GM23338 (cell line): ENCODE measurements around the gene CRTC3. TPM values are rescaled to one million over a fixed set of nuclear protein-coding genes. Genes with fewer than 3 reads are reported as not detected.

ENCODE experiments used
- CREB1 ChIP-seq: fragments of 250-450 bp; sonication (Bioruptor Pico); IDR thresholded peaks from 2 replicates; pipeline ENCODE4 v1.5.0; 2020; ENCODE audit warnings: low read depth, mild to moderate bottlenecking, moderate library complexity
- EZH2phosphoT487 ChIP-seq: fragments of 200-600 bp; sonication (generic); IDR thresholded peaks from one replicate; pipeline ENCODE4 v1.8.1; 2018; ENCODE audit warnings: antibody characterized with exemption; ENCODE audit not compliant: unreplicated experiment
- JUNB ChIP-seq: IDR thresholded peaks from one replicate; pipeline ENCODE4 v1.6.1; 2016; ENCODE audit warnings: antibody characterized with exemption; ENCODE audit not compliant: unreplicated experiment
- NANOG ChIP-seq: IDR thresholded peaks from 2 replicates; pipeline ENCODE4 v1.6.1; 2016; ENCODE audit warnings: antibody characterized with exemption, borderline replicate concordance
- POLR2AphosphoS5 ChIP-seq: IDR thresholded peaks from 2 replicates; pipeline ENCODE4 v1.6.1; 2016; ENCODE audit warnings: antibody characterized with exemption, low read depth
- STAT1 ChIP-seq: IDR thresholded peaks from one replicate; pipeline ENCODE4 v1.6.1; 2016; ENCODE audit warnings: antibody characterized with exemption; ENCODE audit not compliant: unreplicated experiment
- ZNF114 ChIP-seq: fragments of 250-450 bp; sonication (Bioruptor Pico); IDR thresholded peaks from 2 replicates; pipeline ENCODE4 v1.5.0; 2020; ENCODE audit warnings: mild to moderate bottlenecking, moderate library complexity
- ZNF331 ChIP-seq: fragments of 250-450 bp; sonication (Bioruptor Pico); IDR thresholded peaks from 2 replicates; pipeline ENCODE4 v1.5.0; 2020; ENCODE audit warnings: low read depth, mild to moderate bottlenecking, moderate library complexity
- polyA plus RNA-seq: library from polyadenylated mRNA; unstranded; fragments of >200 nt; fragmentation: Nextera tagmentation; extraction: Ambion mirVana; gene quantifications from 2 replicates; pipeline ENCODE4 v1.2.1, GENCODE V29; 2016
- total RNA-seq: library from RNA; depleted of rRNA; stranded (reverse); fragments of >200 nt; shearing (Covaris generic); gene quantifications from 2 replicates; pipeline ENCODE4 v1.2.3, GENCODE V29; 2014
- TF ChIP-seq, protein P1 (sequence below): fragments of 250-450 bp; sonication (Bioruptor Pico); IDR thresholded peaks from 2 replicates; pipeline ENCODE4 v1.5.0; 2020; ENCODE audit warnings: mild to moderate bottlenecking, moderate library complexity
- TF ChIP-seq, protein P2 (sequence below), 2 experiments: fragments of 200-600 bp in 1 of 2; sonication (generic) in 1 of 2; conservative IDR thresholded peaks; 2 replicates each; pipeline versions ENCODE4 v1.5.1 to v1.6.1; 2016 to 2017; ENCODE audit warnings: antibody characterized with exemption in 2 of 2, low read depth in 2 of 2, mild to moderate bottlenecking in 2 of 2, moderate library complexity in 1 of 2
- TF ChIP-seq, protein P3 (sequence below): IDR thresholded peaks from 2 replicates; pipeline ENCODE4 v1.6.1; 2016; ENCODE audit warnings: antibody characterized with exemption

The CRTC3 gene
- total and polyA plus RNA-seq, 2 experiments from 2014 or later: 2.8 to 3.8 TPM

DNA sequence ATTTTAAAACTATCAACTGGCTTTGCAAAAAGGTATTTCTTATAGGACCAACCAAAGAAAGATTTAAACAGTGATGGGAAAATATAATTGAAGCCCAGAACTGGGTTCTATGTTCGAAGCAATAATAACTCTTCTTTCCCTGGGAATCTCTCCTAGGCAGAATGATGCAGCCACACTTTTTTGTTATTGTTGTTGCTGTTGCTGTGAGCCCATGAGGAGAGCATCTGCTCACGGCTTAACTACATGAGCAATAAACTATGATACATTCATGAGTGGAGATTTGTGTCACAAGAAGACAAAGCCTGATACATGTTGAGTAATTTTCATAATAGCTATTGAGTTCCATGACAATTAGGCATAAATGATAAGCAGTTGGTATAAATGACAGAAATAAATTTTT is 80.5 kb downstream of the CRTC3 start (continued):
- TF ChIP-seq, protein P1, sequence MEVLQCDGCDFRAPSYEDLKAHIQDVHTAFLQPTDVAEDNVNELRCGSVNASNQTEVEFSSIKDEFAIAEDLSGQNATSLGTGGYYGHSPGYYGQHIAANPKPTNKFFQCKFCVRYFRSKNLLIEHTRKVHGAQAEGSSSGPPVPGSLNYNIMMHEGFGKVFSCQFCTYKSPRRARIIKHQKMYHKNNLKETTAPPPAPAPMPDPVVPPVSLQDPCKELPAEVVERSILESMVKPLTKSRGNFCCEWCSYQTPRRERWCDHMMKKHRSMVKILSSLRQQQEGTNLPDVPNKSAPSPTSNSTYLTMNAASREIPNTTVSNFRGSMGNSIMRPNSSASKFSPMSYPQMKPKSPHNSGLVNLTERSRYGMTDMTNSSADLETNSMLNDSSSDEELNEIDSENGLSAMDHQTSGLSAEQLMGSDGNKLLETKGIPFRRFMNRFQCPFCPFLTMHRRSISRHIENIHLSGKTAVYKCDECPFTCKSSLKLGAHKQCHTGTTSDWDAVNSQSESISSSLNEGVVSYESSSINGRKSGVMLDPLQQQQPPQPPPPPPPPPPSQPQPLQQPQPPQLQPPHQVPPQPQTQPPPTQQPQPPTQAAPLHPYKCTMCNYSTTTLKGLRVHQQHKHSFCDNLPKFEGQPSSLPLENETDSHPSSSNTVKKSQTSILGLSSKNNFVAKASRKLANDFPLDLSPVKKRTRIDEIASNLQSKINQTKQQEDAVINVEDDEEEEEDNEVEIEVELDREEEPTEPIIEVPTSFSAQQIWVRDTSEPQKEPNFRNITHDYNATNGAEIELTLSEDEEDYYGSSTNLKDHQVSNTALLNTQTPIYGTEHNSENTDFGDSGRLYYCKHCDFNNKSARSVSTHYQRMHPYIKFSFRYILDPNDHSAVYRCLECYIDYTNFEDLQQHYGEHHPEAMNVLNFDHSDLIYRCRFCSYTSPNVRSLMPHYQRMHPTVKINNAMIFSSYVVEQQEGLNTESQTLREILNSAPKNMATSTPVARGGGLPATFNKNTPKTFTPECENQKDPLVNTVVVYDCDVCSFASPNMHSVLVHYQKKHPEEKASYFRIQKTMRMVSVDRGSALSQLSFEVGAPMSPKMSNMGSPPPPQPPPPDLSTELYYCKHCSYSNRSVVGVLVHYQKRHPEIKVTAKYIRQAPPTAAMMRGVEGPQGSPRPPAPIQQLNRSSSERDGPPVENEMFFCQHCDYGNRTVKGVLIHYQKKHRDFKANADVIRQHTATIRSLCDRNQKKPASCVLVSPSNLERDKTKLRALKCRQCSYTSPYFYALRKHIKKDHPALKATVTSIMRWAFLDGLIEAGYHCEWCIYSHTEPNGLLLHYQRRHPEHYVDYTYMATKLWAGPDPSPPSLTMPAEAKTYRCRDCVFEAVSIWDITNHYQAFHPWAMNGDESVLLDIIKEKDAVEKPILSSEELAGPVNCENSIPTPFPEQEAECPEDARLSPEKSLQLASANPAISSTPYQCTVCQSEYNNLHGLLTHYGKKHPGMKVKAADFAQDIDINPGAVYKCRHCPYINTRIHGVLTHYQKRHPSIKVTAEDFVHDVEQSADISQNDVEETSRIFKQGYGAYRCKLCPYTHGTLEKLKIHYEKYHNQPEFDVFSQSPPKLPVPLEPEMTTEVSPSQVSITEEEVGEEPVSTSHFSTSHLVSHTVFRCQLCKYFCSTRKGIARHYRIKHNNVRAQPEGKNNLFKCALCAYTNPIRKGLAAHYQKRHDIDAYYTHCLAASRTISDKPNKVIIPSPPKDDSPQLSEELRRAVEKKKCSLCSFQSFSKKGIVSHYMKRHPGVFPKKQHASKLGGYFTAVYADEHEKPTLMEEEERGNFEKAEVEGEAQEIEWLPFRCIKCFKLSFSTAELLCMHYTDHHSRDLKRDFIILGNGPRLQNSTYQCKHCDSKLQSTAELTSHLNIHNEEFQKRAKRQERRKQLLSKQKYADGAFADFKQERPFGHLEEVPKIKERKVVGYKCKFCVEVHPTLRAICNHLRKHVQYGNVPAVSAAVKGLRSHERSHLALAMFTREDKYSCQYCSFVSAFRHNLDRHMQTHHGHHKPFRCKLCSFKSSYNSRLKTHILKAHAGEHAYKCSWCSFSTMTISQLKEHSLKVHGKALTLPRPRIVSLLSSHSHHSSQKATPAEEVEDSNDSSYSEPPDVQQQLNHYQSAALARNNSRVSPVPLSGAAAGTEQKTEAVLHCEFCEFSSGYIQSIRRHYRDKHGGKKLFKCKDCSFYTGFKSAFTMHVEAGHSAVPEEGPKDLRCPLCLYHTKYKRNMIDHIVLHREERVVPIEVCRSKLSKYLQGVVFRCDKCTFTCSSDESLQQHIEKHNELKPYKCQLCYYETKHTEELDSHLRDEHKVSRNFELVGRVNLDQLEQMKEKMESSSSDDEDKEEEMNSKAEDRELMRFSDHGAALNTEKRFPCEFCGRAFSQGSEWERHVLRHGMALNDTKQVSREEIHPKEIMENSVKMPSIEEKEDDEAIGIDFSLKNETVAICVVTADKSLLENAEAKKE (CRISPR knock-in tag): no peak
- TF ChIP-seq CREB1 (no peak), JUNB (no peak), POLR2AphosphoS5 (no peak), EZH2phosphoT487 (no peak), STAT1 (no peak), ZNF331 (no peak), ZNF114 (CRISPR knock-in tag) (no peak), NANOG (no peak)
- TF ChIP-seq, protein P2, sequence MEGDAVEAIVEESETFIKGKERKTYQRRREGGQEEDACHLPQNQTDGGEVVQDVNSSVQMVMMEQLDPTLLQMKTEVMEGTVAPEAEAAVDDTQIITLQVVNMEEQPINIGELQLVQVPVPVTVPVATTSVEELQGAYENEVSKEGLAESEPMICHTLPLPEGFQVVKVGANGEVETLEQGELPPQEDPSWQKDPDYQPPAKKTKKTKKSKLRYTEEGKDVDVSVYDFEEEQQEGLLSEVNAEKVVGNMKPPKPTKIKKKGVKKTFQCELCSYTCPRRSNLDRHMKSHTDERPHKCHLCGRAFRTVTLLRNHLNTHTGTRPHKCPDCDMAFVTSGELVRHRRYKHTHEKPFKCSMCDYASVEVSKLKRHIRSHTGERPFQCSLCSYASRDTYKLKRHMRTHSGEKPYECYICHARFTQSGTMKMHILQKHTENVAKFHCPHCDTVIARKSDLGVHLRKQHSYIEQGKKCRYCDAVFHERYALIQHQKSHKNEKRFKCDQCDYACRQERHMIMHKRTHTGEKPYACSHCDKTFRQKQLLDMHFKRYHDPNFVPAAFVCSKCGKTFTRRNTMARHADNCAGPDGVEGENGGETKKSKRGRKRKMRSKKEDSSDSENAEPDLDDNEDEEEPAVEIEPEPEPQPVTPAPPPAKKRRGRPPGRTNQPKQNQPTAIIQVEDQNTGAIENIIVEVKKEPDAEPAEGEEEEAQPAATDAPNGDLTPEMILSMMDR (conservative IDR thresholded peaks at IDR 0.05; ENCODE audit: low read depth in 2 of 2): no peak
- TF ChIP-seq, protein P3, sequence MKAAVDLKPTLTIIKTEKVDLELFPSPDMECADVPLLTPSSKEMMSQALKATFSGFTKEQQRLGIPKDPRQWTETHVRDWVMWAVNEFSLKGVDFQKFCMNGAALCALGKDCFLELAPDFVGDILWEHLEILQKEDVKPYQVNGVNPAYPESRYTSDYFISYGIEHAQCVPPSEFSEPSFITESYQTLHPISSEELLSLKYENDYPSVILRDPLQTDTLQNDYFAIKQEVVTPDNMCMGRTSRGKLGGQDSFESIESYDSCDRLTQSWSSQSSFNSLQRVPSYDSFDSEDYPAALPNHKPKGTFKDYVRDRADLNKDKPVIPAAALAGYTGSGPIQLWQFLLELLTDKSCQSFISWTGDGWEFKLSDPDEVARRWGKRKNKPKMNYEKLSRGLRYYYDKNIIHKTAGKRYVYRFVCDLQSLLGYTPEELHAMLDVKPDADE: no peak
